Adrenal gland (tissue), 5 donors: ENCODE data around the gene PIAS3.

Experiments used
- CTCF ChIP-seq, 6 experiments: fragments of 450-650 bp in 4 of 6; fragments of 200-600 bp in 2 of 6; sonication (generic) in 1 of 6; IDR thresholded peaks; 1 replicate in 5 of 6; 2 replicates in 1 of 6; pipeline versions ENCODE4 v1.5.1 to v1.8.0; 2016 to 2021; ENCODE audit warnings: antibody characterized with exemption in 6 of 6, mild to moderate bottlenecking in 2 of 6, moderate library complexity in 1 of 6
- POLR2A ChIP-seq, 2 donors: fragments of 450-650 bp; IDR thresholded peaks; one replicate each; pipeline ENCODE4 v1.6.1; 2017; ENCODE audit warnings: antibody characterized with exemption in 2 of 2, mild to moderate bottlenecking in 2 of 2, moderate library complexity in 1 of 2
- donor health status: DM: no; HTN: no; CAD: no.

GRCh38 chr1:145824499-145824842 lies 34.4 kb downstream of the PIAS3 start:
- TF ChIP-seq CTCF (IDR thresholded peaks at IDR 0.05) (no peak), POLR2A (IDR thresholded peaks at IDR 0.05) (no peak)
